Measurements from ENCODE around the gene RINT1.
"Not testable (repeated sequence)": the region's sequence is repeated elsewhere in the genome, so short reads cannot be mapped to it uniquely, and the experiment has no call there.

Gene RINT1

DNA sequence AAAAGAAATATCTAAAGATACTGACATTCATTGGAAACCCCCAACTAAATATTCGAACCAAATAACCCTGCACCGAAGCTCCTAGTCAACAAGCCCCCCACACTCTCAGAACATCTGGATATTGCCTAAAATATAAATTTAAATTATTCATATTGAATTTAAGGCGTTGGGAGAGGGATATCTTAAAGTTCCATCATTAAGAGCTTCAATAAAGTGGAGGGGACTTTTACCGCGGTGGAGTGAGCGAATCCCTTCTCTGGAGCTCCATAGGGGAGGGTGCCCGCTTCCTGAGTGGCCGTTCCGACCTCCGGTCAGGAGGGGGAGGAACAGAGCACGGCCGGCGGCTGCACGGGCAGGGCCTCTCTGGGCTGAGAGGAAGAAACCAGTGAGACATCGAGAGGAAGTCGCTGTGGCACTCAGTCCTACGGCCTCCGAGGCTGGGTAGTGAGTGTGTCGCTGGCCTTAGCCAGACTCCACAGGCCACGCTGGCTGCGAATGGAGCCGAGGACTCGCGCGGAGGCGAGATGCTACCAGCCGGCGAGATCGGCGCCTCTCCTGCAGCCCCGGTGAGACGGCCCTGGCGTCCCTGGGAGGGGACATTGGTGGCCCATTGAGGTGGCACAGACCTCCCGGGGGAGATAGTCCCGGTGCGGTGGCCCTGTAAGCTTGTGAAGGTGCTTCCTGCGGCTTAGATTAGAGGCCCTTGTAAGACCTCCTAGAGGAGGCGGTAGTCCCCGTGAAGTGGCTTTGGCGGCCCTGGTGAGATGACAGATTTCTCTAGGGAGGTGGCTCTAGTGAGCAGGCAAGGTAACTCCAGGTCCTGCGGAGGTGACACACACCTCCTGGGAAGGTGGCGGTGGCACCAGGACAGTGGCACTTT is at the start of gene RINT1:
Gene RINT1 (plus strand): TSS at position 410 of the 880 bp plus-strand sequence. CDS start 115 bp downstream, at position 525.
- peak; percentile 73 for DNase-seq (ENCODE audit: low read depth)

- no peak for DNase-seq (ENCODE audit: low read depth)
Measured at GRCh38 chr7:105487579-105488571, 44.1 kb upstream of the RINT1 start.

DNA sequence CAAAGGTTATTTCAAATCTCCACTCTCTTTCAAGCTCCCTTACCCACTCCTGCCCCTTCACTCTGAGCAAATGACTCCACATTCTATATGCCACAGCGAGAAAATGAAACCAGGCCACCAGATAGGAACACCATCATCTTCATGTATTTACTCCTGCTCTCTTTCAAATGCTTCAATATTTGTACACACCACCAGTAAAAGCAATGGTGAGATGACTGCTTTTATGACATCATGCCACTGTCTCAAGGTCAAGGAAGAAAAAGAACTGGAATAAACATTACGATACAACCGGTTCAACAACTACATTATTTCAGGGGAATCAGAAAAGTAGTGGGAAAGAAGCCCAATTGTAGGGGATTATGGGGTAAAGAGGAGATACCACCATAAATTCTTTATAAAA is 42.6 kb upstream of the RINT1 start:
- no peak for DNase-seq (ENCODE audit: low read depth)

- DNase-seq (ENCODE audit: low read depth) = no peak
Measured at GRCh38 chr7:105493196-105493922, 38.6 kb upstream of the RINT1 start.

- no peak for DNase-seq (ENCODE audit: low read depth)
Measured at GRCh38 chr7:105493923-105494315, 38.1 kb upstream of the RINT1 start.

- DNase-seq (ENCODE audit: low read depth) = no peak
Measured at GRCh38 chr7:105496521-105496920, 35.5 kb upstream of the RINT1 start.

DNA sequence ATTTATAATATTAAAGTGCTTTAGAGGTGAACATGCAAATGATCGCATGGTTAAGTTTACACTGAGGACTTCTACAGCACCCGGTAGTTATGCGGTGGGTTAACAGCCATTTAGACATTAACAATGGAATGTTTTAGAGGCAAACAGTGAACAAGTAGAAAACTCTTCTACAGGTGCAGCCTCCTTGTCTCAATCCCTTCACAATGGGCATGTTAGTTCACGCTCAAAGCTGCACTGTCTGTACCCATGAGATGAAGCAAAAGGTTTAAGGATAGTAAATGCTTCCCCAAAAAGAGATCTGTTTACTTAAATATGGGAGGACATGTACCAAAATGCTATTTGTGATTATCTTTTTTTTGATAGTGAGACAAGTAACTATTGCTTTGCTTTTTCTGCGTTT is 35.0 kb upstream of the RINT1 start:
- no peak for DNase-seq (ENCODE audit: low read depth)

DNA sequence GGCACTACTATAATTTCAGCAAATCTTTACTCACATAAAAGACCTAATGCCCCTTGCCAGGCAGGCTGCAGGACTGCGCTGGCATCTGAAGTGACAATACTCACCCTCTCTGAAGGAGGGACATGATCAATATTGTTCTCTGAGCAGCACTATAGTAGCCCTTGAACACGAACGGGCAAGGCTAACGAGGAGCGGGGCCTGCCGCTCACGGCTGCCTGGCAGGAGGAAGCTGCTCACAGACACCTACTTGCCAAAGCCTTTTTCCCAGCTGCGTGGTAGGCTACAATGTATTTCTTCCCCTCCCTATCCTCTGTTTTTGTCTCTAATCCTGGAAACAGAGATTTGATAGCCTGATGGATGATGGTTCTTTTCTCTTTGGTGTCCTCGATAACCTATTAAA is 29.8 kb upstream of the RINT1 start:
- no peak for DNase-seq (ENCODE audit: low read depth)

DNA sequence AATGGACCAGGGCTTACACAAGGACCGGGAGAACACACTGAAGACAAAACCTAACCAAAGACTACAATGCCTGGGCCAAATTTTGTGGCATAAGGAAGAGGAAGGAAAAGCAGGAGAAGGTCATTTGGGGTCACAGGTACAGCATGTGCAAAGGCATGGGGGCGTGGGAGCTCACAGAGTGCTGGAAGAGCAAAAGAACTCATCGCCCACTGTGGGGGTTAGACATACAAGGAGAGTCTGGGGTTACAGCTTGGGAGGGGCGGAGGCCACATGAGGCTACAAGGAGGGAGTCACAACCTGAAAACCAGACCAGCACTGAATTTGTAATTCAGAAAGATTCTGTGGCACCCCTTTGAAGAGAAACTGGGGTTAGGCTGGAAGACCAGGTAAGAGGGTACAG is 19.6 kb upstream of the RINT1 start:
- DNase-seq (ENCODE audit: low read depth) = no peak

DNA sequence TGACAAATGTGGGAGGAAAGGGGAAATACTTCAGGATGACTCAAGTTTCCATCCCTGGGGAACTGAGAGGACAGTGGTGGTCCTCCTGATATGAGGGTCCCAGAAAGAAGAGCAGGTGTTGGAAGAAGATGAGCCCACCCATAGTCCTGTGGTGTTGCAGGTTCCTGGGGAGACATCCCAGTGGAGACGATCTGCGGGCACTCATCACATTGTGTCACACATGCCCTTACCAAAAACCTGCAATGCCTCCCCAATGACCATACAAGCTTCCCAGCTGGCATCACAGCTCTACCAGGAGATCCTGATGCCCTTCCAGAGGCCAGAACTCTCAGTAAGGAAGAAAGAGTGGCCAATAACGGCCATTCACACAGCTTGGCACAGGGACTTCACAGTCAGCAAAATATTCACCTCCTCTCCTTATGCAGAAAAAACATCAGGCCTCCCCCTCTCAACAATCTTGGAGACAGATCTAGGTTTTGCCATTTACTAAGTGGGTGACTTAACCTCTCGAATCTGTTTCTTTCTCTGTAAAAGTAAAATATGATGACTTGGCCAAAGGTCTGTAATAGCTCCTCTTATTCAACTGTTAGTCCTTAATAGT is 19.0 kb upstream of the RINT1 start:
- no peak for DNase-seq (ENCODE audit: low read depth)

DNA sequence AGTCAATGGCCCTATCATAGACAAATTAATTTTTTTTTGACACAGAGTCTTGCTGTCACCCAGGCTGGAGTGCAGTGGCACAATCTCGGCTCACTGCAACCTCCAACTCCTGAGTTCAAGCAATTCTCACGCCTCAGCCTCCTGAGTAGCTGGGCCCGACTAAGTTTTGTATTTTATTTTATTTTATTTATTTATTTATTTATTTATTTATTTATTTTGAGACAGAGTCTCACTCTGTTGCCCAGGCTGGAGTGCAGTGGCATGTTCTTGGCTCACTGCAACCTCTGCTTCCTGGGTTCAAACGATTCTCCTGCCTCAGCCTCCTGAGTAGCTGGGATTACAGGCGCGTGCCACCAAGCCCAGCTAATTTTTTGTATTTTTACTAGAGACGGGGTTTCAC is 16.4 kb upstream of the RINT1 start:
- DNase-seq (ENCODE audit: low read depth) = not testable (repeated sequence)

DNA sequence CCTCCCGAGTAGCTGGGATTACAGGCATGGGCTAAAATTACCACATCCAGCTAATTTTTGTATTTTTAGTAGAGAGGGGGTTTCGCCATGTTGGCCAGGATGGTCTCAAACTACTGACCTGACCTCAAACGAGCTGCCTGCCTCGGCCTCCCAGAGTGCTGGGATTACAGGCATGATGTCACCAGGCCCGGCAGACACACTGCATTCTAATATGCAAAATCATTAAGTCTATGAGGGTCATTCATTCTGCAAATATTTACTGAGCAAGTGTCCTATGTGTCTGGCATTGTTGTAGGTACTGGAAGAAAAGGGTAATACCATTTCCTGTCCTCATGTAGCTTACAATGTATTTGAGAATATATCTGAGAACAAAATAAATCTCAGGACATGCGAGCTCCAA is 12.6 kb upstream of the RINT1 start:
- DNase-seq (ENCODE audit: low read depth) = no peak

DNA sequence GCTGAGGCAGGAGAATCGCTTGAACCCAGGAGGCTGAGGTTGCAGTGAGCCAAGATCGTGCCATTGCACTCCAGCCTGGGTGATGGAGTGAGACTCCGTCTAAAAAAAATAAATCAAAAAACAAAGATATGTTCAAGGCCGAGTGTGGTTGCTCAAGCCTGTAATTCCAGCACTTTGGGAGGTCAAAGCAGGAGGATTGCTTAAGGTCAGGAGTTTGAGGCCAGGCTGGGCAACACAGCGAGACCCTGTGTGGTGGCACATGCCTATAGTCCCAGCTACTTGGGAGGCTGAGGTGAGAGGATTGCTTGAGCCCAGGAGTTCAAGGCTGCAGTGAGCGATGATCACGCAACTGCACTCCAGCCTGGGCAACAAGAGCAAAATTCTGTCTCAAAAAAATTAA is 11.4 kb upstream of the RINT1 start:
- DNase-seq (ENCODE audit: low read depth) = not testable (repeated sequence)

- no peak for DNase-seq (ENCODE audit: low read depth)
Measured at GRCh38 chr7:105521027-105521716, 10.8 kb upstream of the RINT1 start.

DNA sequence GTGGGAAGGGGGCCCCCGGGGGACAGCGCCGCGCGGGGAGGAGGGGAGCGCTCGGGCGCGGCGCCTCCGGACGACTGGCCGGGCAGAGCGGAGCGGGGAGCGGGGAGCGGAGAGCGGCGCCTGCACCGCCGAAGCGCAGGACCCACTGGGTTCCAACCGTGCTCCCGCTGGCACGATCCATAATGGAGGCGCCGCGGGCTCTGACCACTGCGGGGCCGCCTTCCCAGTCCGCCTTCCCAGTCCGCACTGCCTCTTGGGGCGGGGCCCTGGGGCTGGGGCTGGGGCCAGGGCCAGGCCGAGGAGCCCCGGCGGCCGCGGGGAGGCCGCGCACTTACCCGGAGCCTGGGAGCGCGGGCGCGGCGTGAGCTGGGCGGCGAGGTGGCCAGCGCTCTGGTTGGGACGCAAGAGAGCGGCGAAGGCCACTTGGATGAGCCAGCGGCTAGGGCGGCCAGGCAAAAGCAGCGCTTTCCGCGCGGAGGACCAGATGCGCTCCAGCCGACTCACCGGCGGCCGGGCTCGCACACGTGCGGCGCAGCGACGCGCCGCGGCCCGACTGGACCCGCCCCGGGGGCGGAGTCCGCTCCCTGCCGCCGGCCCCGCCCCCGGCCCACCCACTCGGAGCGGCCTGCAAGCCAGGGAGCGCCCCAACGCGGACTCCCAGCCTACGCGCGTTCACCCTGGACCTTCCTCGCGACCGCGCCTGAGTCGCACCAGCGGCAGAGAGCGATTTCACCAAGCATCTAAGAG is 10.1 kb upstream of the RINT1 start, which contains the start of gene PUS7:
Gene PUS7 (minus strand): TSS at position 555 of the 747 bp plus-strand sequence. CDS start 13,759 bp downstream, outside the sequence.
- DNase-seq (ENCODE audit: low read depth) = peak; percentile 65

DNA sequence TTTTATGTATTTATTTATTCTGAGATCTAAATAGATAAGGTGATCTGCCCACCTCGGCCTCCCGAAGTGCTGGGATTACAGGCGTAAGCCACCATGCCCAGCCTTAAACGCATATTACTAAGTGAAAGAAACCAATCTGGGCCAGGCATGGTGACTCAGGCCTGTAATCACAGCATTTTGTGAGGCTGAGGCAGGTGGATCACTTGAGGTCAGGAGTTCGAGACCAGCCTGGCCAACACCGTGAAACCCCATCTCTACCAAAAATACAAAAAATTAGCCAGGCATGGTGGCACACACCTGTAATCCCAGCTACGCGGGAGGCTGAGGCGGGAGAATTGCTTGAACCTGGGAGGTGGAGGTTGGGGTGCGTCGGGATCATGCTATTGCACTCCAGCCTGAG is 7.6 kb upstream of the RINT1 start:
- DNase-seq (ENCODE audit: low read depth) = not testable (repeated sequence)

DNA sequence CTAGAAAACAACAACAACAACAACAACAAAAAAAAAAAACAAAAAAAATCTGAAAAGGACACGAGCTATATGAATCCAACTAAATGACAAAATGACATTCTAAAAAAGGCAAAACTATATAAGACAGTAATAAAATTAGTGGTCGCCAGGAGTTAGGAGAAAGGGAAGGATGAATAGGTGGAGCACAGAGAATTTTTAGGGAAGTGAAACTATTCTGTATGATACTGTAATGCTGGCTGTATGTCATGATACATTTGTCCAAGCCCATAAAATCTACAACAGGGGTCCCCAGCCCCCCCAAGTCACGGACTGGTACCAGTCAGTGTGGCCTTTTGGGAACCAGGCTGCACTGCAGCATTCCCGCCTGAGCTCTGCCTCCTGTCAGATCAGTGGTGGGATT is 7.2 kb upstream of the RINT1 start:
- no peak for DNase-seq (ENCODE audit: low read depth)

DNA sequence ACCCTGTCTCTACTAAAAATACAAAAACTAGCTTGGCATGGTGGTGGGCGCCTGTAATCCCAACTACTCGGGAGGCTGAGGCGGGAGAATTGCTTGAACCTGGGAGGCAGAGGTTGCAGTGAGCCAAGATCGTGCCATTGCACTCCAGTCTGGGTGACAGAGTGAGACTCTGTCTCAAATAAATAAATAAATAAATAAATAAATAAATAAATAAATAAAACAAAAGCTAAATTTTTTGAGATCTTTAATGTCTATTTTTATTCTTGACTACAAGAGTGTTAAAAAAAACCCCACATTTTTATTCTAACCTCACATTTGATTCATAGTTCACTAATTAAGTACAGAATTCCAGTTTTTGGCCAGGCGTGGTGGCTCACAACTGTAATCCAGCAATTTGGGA is 4.3 kb upstream of the RINT1 start:
- DNase-seq (ENCODE audit: low read depth) = not testable (repeated sequence)

GRCh38 chr7:105530126-105530525 is 1.9 kb upstream of the RINT1 start:
- no peak for DNase-seq (ENCODE audit: low read depth)

- no peak for DNase-seq (ENCODE audit: low read depth)
Measured at GRCh38 chr7:105530546-105530945, 1.5 kb upstream of the RINT1 start.
